ENCODE data around the gene BCL3.

Gene BCL3

GRCh38 chr19:44757057-44757734, 8.7 kb downstream of the BCL3 start:
- no peak for TF ChIP-seq ZFX (IDR thresholded peaks at IDR 0.05)
- no peak for TF ChIP-seq CTCF (conservative IDR thresholded peaks at IDR 0.05)
- H3K27ac ChIP-seq, result no peak overlapping the region

GRCh38 chr19:44757735-44758505, 9.4 kb downstream of the BCL3 start:
- no peak for TF ChIP-seq CTCF (conservative IDR thresholded peaks at IDR 0.05)
- TF ChIP-seq ZFX (IDR thresholded peaks at IDR 0.05), result no peak
- no peak overlapping the region for H3K27ac ChIP-seq

GRCh38 chr19:44758596-44758995, 10.1 kb downstream of the BCL3 start:
- no peak overlapping the region for H3K27ac ChIP-seq
- TF ChIP-seq CTCF (conservative IDR thresholded peaks at IDR 0.05), result no peak
- TF ChIP-seq ZFX (IDR thresholded peaks at IDR 0.05), result no peak

- no peak overlapping the region for H3K27ac ChIP-seq
- TF ChIP-seq CTCF (conservative IDR thresholded peaks at IDR 0.05), result no peak
- no peak for TF ChIP-seq ZFX (IDR thresholded peaks at IDR 0.05)
Measured at GRCh38 chr19:44759083-44759804, 10.7 kb downstream of the BCL3 start.

- H3K27ac ChIP-seq, result no peak overlapping the region
- no peak for TF ChIP-seq ZFX (IDR thresholded peaks at IDR 0.05)
- no peak for TF ChIP-seq CTCF (conservative IDR thresholded peaks at IDR 0.05)
Measured at GRCh38 chr19:44762038-44762437, 13.5 kb downstream of the BCL3 start.

GRCh38 chr19:44765033-44765948, 16.8 kb downstream of the BCL3 start:
- no peak for TF ChIP-seq CTCF (conservative IDR thresholded peaks at IDR 0.05)
- no peak for TF ChIP-seq ZFX (IDR thresholded peaks at IDR 0.05)
- H3K27ac ChIP-seq, result no peak overlapping the region

All from C4-2B (cell line).